NCI-H2196 treated with DMSO at 0.1 percent for 48 hours (cell line): ENCODE results near the gene PAQR3.
A peak's percentile ranks its signal among the peaks of the same experiment; 100 is the strongest.
"Not testable (repeated sequence)": the region's sequence is repeated elsewhere in the genome, so short reads cannot be mapped to it uniquely, and the experiment has no call there.

Experiments
- DNase-seq: peaks from one replicate; lab custom pipeline; 2025; ENCODE audit not compliant: unreplicated experiment; lab: John Stamatoyannopoulos, UW

PAQR3 gene

DNA sequence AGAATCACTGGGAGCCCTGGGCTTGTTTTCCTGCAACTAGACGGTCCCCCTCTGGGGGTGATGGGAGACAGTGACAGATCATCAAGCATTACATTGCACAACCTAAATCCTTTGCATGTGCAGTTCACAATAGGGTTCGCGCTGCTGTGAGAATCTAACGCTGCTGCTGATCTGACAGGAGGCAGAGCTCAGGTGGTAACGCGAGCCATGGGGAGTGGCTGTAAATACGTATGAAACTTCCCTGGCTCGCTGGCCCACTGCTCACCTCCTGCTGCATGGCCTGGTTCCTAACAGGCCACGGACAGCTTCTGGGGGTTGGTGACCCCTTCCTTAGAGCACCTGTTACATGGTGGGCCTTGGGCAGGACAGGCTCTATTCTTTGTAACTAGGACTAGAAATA lies 10.4 kb downstream of the PAQR3 start:
- DNase-seq: no peak

DNA sequence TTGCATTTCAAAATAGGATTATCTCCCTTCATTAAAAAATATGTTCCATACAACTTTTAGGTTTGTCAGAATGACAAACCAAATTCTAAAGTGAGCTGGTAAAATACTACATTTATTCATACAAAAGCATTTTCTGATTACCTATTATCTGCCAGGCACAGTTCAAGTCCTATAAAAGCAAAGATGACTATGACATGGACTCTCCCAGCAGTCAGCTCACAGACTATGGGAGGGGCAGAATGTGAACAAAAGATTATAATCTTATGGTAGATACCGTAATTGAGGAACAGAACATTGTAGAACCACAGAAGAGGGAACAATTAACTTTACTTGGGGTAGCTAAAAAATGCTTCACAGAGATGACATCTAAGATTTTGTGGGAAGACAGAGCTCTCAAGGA lies 12.4 kb downstream of the PAQR3 start:
- DNase-seq: no peak

DNA sequence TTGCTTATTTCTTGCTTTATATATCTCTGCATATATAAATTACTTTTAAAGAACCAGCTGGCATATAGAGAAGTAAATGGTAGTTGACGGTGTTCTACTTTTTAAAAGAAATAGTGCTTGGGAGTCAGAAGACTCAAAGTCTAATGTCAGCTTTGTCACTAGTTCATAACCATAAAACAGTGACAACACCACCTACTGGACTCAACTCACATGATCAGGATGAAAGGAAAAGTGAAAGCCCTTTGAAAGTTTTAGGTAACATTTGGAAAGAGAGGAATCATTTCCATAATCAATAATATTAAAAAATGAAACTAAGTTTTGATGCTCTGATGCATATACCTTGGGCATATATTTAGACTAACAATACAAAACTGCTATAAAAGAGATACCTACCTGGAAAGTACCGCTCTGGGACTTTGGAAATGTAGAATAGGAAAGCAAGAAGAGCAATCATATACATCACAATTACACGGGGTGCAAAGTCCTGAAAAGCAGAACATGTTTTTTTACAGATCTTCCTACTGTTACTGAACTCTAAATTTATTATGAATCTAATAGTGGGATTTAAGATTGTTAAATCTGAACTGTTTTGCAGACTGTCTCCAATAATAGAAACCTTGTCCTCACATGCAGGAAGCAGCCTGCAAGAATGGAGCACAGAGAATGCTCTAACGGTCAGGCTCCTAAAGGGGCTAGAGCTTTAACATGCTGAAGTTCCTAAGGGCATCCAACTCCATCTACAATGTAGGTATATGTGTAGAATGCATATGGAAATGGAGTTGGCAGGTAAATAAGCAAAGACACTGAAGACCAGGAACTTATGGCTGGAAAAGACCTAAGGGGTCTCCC lies 15.6 kb downstream of the PAQR3 start:
- DNase-seq: no peak

DNA sequence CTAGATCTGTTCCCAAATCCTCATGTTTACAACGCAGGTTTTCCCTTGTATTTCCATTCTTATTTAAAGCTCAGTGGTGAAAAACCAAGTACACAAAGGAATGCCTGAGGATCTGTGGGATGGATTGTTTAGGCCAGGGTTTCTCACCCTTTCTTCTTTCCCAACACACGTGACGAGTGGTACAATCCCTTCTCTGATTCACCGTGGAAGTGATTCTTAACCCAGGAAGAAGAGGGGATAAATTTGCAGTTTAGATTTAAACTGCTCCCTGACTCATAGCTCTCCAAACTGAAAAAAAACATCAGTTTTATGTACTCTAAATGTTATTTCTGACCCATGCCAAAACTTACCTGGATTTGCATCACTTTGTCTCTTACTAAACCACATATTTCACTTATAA lies 17.0 kb downstream of the PAQR3 start:
- no peak for DNase-seq

DNA sequence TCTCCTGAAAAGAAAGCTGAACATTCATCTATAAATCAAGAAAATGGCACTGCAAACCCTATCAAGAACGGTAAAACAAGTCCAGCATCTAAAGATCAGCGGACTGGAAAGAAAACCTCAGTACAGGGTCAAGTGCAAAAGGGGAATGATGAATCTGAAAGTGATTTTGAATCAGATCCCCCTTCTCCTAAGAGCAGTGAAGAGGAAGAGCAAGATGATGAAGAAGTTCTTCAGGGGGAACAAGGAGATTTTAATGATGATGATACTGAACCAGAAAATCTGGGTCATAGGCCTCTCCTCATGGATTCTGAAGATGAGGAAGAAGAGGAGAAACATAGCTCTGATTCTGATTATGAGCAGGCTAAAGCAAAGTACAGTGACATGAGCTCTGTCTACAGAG lies 28.6 kb downstream of the PAQR3 start:
- no peak for DNase-seq

- DNase-seq: not testable (repeated sequence)
Observed at GRCh38 chr4:78908974-78909373, 30.3 kb downstream of the PAQR3 start.

- DNase-seq: no peak
Observed at GRCh38 chr4:78907638-78908037, 31.6 kb downstream of the PAQR3 start.

DNA sequence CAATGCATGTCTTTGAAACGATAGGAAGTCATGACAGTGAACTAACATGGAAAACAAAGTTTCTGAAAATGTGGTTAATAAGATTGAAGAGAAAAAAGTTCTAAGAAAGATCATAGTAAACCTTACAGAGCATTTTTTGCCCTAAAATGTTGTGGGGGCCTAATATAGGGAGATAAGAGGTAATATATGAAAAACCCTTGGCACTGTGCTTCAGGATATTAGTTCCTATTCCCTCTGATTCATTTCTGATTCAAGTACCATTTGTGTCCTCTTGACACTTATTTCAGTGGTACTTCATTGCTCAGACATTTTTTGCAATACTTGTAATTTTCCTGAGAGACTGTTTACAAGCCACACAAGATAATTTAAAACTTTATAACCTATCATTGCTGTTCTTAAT lies 35.1 kb downstream of the PAQR3 start:
- DNase-seq: no peak

- no peak for DNase-seq
Observed at GRCh38 chr4:78902298-78902697, 36.9 kb downstream of the PAQR3 start.

DNA sequence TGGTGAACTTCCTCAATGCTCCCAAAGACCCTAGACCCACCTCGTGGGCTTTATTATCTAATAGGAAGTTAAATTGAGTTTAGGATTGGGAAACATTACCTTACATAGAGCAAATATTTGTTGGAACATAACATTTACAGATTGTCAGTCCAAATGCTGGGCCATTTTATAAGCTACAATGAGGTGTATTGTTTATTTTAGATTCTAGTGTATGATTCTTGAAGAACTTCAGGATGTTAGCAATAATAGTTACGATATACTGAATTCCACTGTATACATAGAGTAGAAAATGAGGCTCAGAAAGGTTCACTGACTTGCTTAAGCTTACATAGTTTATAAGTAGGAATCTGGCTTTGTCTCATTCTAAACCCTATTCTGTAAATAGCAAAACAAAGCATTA lies 37.4 kb downstream of the PAQR3 start:
- no peak for DNase-seq

- no peak for DNase-seq
Observed at GRCh38 chr4:78899302-78899701, 39.9 kb downstream of the PAQR3 start.

DNA sequence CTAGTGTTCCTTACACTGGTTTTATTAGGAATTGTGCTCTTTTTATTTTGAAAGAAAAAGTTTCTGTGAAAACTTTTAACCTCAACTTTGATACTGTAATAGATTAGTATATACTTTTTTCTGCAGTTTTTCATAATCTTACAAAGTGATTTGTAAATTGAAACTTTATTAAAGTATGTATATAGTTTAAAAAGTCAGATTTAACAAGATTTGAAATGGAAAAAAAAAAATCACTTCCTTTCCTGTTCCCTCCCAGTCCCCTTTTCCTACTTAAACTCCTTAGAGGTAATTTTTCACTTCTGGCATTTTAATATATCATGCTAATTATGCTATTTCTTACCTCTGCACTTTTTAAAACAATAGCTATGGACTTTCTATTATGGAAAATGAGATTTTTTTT lies 49.3 kb downstream of the PAQR3 start:
- DNase-seq: no peak

DNA sequence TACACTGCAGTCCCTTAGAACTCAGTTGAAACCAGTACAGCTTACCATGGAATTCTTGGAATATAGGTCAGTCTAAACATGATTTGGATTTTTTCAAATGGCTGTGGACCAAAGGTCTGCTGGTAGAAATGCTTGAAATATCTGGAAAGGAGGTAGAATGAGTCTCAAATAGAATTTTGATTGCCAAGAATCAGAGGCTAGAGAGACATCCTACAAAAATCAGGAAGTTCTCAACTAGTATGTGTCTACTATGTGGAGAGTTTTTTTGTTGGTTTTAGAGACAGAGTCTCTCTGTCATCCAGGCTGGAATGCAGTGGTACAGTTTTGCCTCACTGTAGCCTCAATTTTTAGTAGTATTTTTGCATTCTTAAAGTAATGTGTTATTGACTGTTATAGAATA lies 53.6 kb downstream of the PAQR3 start:
- DNase-seq: no peak

GRCh38 chr4:78880874-78881492 lies 58.3 kb downstream of the PAQR3 start:
- no peak for DNase-seq

GRCh38 chr4:78878031-78878430 lies 61.2 kb downstream of the PAQR3 start:
- no peak for DNase-seq

DNA sequence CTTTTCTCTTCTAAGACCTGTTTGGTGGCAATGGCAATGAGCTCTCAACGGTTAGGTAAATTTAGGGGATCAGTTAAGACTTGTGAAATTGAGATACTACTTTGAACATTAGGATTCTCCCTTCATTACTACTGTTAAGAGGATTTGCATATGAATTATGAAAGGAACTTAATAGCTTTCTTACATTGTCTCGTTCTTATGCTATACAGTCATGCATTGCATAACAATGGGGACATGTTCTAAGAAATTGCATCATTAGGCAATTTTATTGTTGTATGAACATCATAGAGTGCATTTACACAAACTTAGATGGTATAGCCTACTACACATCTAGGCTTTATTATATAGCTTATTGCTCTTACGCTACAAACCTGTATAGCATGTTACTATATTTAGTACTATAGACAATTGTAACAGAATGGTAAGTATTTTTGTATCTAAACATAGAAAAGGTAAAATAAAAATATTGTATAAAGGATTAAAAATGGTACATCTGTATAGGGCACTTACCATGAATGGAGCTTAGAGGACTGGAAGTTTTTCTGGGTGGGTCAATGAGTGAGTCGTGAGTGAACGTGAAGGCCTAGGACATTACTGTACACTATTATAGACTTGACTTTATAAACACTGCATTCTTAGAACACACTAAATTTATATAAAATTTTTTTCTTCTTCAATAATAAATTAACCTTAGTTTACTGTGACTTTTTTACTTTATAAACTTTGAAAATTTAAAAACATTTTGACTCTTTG lies 62.5 kb downstream of the PAQR3 start:
- DNase-seq: no peak

GRCh38 chr4:78870056-78870455 lies 69.2 kb downstream of the PAQR3 start:
- DNase-seq: no peak

GRCh38 chr4:78868712-78869111 lies 70.5 kb downstream of the PAQR3 start:
- DNase-seq: not testable (repeated sequence)

DNA sequence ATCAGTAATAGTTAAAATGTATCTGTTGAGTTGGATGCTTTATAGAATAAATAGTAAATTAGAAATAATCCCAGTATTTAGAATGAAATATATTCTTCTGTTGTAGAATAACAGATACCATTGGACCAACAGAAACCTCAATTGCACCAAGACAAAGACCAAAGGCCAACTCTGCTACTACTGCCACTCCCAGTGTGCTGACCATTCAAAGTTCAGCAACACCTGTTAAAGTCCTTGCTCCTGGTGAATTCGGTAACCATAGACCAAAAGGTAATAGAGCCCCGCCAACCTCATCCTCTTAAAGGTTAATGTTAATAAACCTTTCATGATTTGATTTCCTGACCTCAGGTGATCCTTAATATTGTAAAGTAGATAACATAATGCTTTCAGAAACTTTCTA lies 73.8 kb downstream of the PAQR3 start:
- DNase-seq: no peak

DNA sequence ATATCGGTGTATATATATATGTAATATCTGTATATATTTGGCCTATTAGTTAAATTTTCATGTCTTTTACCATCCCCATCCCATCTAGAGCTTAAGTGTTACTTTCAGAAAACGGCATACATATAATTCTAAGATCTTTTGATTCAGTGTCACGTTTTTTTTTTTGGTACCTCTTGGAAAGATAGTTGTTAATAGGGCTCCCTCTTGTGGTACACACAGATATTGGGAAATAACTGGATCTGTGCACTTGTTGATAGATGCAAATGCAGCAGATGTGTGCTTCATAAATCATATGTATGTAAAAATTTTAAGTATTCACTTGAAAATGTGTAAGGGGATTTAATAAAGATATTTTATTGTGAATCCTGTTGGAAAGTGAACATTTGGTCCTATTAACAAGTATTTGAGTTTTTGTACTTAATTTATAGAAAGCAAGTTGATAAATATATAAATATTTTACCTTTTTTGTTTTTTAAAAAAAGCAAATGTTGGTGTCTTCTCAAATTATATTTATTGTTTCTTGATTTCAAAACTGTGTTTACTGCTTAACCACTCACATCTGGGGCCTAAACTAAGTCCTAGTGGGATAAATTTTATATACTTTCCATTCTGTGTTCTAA lies 74.7 kb downstream of the PAQR3 start:
- peak; percentile 9 for DNase-seq

GRCh38 chr4:78863991-78864390 lies 75.2 kb downstream of the PAQR3 start:
- DNase-seq: no peak
